ENCODE results near the gene RBM3.

GRCh38 chrX:48533165-48533564 is 41.1 kb upstream of the RBM3 start:
- TF ChIP-seq, protein P1, sequence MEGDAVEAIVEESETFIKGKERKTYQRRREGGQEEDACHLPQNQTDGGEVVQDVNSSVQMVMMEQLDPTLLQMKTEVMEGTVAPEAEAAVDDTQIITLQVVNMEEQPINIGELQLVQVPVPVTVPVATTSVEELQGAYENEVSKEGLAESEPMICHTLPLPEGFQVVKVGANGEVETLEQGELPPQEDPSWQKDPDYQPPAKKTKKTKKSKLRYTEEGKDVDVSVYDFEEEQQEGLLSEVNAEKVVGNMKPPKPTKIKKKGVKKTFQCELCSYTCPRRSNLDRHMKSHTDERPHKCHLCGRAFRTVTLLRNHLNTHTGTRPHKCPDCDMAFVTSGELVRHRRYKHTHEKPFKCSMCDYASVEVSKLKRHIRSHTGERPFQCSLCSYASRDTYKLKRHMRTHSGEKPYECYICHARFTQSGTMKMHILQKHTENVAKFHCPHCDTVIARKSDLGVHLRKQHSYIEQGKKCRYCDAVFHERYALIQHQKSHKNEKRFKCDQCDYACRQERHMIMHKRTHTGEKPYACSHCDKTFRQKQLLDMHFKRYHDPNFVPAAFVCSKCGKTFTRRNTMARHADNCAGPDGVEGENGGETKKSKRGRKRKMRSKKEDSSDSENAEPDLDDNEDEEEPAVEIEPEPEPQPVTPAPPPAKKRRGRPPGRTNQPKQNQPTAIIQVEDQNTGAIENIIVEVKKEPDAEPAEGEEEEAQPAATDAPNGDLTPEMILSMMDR (conservative IDR thresholded peaks at IDR 0.05; ENCODE audit: low read length): no peak
- no peak for TF ChIP-seq EZH2phosphoT487 (IDR thresholded peaks at IDR 0.05; ENCODE audit: borderline replicate concordance, low read depth, low read length)
